IMR-90 (cell line): Measurements from ENCODE around the gene FSTL1. TPM values are rescaled to one million over a fixed set of nuclear protein-coding genes. Genes with fewer than 3 reads are reported as not detected.

ENCODE experiments used
- ATAC-seq: fragments of 200-7000 bp; cut with Tn5 transposase; 2 replicates; pipeline ENCODE4 v1.9.1; 2020; ENCODE audit warnings: low read depth, mild to moderate bottlenecking, moderate library complexity
- BruUV-seq: library from RNA; stranded (reverse); fragments of 400-500 nt; replicated peaks from 2 replicates; lab custom pipeline; 2021; lab: Mats Ljungman, UMichigan
- CTCF ChIA-PET: fragments of 300-600 bp; formaldehyde crosslinking; extraction: SDS; loops from one replicate; lab custom pipeline; 2021; ENCODE audit warnings: antibody characterized with exemption; lab: Yijun Ruan, JAX
- POLR2A ChIA-PET: fragments of 300-600 bp; sonication (Branson Sonifier 250); formaldehyde crosslinking; loops from one replicate; lab custom pipeline; 2022; ENCODE audit warnings: antibody characterized with exemption; ENCODE audit not compliant: unreplicated experiment; lab: Charles Lee
- DNase-seq: peaks from one replicate; pipeline ENCODE4 v3.0.0; 2013
- H2AFZ ChIP-seq: replicated peaks from 2 replicates; pipeline ENCODE3; 2013; ENCODE audit warnings: low read length, mild to moderate bottlenecking; ENCODE audit not compliant: poor library complexity
- H2AK5ac ChIP-seq: 2 replicates; pipeline ENCODE4 v1.6.1; 2013; ENCODE audit warnings: low read depth, low read length, inconsistent platforms
- H2AK9ac ChIP-seq: replicated peaks from 2 replicates; pipeline ENCODE3; 2013; ENCODE audit warnings: mild to moderate bottlenecking, low read depth, low read length, moderate library complexity; ENCODE audit not compliant: poor library complexity
- H2BK120ac ChIP-seq: 2 replicates; pipeline ENCODE4 v1.6.1; 2013; ENCODE audit warnings: low read depth, low read length, inconsistent platforms
- H2BK15ac ChIP-seq: 3 replicates; pipeline ENCODE4 v1.6.1; 2013; ENCODE audit warnings: low read depth, low read length, inconsistent platforms
- H2BK20ac ChIP-seq: 2 replicates; pipeline ENCODE4 v1.6.1; 2013; ENCODE audit warnings: low read depth, mild to moderate bottlenecking, inconsistent platforms, low read length, moderate library complexity
- H2BK5ac ChIP-seq: 2 replicates; pipeline ENCODE4 v1.6.1; 2013; ENCODE audit warnings: mild to moderate bottlenecking, low read depth, low read length, inconsistent platforms; ENCODE audit not compliant: poor library complexity, severe bottlenecking
- H3K14ac ChIP-seq: replicated peaks from 2 replicates; pipeline ENCODE4 v1.6.1; 2013; ENCODE audit warnings: low read depth, low read length, inconsistent platforms
- H3K18ac ChIP-seq: 2 replicates; pipeline ENCODE4 v1.6.1; 2013; ENCODE audit warnings: low read depth, low read length, control low read depth
- H3K23ac ChIP-seq: 2 replicates; pipeline ENCODE4 v1.6.1; 2013; ENCODE audit warnings: low read depth, low read length, inconsistent platforms
- H3K27ac ChIP-seq: 2 replicates; pipeline ENCODE4 v1.5.1; 2013; ENCODE audit warnings: mild to moderate bottlenecking, control low read depth, low read length; ENCODE audit not compliant: insufficient read depth
- H3K27me3 ChIP-seq: 2 replicates; pipeline ENCODE4 v1.6.1; 2013; ENCODE audit warnings: low read length; ENCODE audit not compliant: control insufficient read depth, insufficient read depth
- H3K36me3 ChIP-seq: 2 replicates; pipeline ENCODE4 v1.6.1; 2013; ENCODE audit warnings: low read length, mixed read lengths; ENCODE audit not compliant: control insufficient read depth, insufficient read depth
- H3K4ac ChIP-seq: 2 replicates; pipeline ENCODE4 v1.6.1; 2013; ENCODE audit warnings: low read depth, low read length, inconsistent platforms
- H3K4me1 ChIP-seq: 2 replicates; pipeline ENCODE4 v1.6.1; 2013; ENCODE audit warnings: low read length, mixed read lengths; ENCODE audit not compliant: control insufficient read depth, insufficient read depth
- H3K4me2 ChIP-seq: 2 replicates; pipeline ENCODE4 v1.6.1; 2013; ENCODE audit warnings: low read depth, mild to moderate bottlenecking, control low read depth, low read length, moderate library complexity
- H3K4me3 ChIP-seq: 2 replicates; pipeline ENCODE4 v1.5.1; 2013; ENCODE audit warnings: low read depth, mild to moderate bottlenecking, control low read depth, low read length, moderate library complexity; ENCODE audit not compliant: insufficient read depth
- H3K56ac ChIP-seq: 2 replicates; pipeline ENCODE4 v1.6.1; 2013; ENCODE audit warnings: low read length, inconsistent platforms; ENCODE audit not compliant: insufficient read depth; ENCODE audit errors: extremely low read depth
- H3K79me1 ChIP-seq, 2 experiments: 2 replicates each; pipeline ENCODE4 v1.6.1; 2013; ENCODE audit warnings: low read length in 2 of 2, inconsistent platforms in 1 of 2, low read depth in 1 of 2
- H3K9ac ChIP-seq: 2 replicates; pipeline ENCODE4 v1.6.1; 2013; ENCODE audit warnings: low read depth, low read length, control low read depth
- H3K9me1 ChIP-seq: 2 replicates; pipeline ENCODE4 v1.6.1; 2013; ENCODE audit warnings: low read length, inconsistent platforms; ENCODE audit not compliant: insufficient read depth
- H3K9me3 ChIP-seq: 2 replicates; pipeline ENCODE4 v1.6.1; 2013; ENCODE audit warnings: low read length; ENCODE audit not compliant: control insufficient read depth, insufficient read depth
- H4K20me1 ChIP-seq: 2 replicates; pipeline ENCODE4 v1.6.1; 2013; ENCODE audit warnings: low read length, inconsistent platforms; ENCODE audit not compliant: insufficient read depth
- H4K5ac ChIP-seq: 2 replicates; pipeline ENCODE4 v1.6.1; 2013; ENCODE audit warnings: mild to moderate bottlenecking, low read depth, low read length, control low read depth
- H4K8ac ChIP-seq, 2 experiments: 2 replicates each; pipeline ENCODE4 v1.6.1; 2013; ENCODE audit warnings: low read depth in 2 of 2, low read length in 2 of 2, control low read depth in 1 of 2, inconsistent platforms in 1 of 2
- H4K91ac ChIP-seq: 2 replicates; pipeline ENCODE4 v1.6.1; 2013; ENCODE audit warnings: low read depth, low read length, inconsistent platforms; ENCODE audit not compliant: insufficient read depth
- BHLHE40 ChIP-seq: fragments of 150-350 bp; IDR thresholded peaks from 2 replicates; pipeline ENCODE4 v1.6.1; 2016; ENCODE audit warnings: mild to moderate bottlenecking, low read depth, low read length
- CHD1 ChIP-seq: IDR thresholded peaks from 2 replicates; pipeline ENCODE4 v1.6.1; 2012; ENCODE audit warnings: low read depth, low read length, improper control_type of control experiment
- ELK1 ChIP-seq: fragments of 150-350 bp; IDR thresholded peaks from 2 replicates; pipeline ENCODE4 v1.6.1; 2016; ENCODE audit warnings: low read depth, mild to moderate bottlenecking, low read length, moderate library complexity, borderline replicate concordance
- FOS ChIP-seq: fragments of 150-350 bp; IDR thresholded peaks from 2 replicates; pipeline ENCODE4 v1.6.1; 2016; ENCODE audit warnings: low read depth, low read length
- MAFK ChIP-seq: IDR thresholded peaks from 2 replicates; pipeline ENCODE4 v1.6.1; 2012; ENCODE audit warnings: low read depth, low read length, improper control_type of control experiment
- MAZ ChIP-seq: IDR thresholded peaks from 2 replicates; pipeline ENCODE4 v1.6.1; 2012; ENCODE audit warnings: low read depth, mild to moderate bottlenecking, low read length, improper control_type of control experiment, moderate library complexity, borderline replicate concordance
- MXI1 ChIP-seq: IDR thresholded peaks from 2 replicates; pipeline ENCODE4 v1.6.1; 2012; ENCODE audit warnings: low read depth, mild to moderate bottlenecking, low read length, moderate library complexity, borderline replicate concordance
- NFE2L2 ChIP-seq: fragments of 150-350 bp; IDR thresholded peaks from 2 replicates; pipeline ENCODE4 v1.6.1; 2016; ENCODE audit warnings: low read depth, mild to moderate bottlenecking, low read length
- RFX5 ChIP-seq: IDR thresholded peaks from 2 replicates; pipeline ENCODE4 v1.8.0; 2012; ENCODE audit warnings: low read depth, mild to moderate bottlenecking, low read length, moderate library complexity
- USF2 ChIP-seq: fragments of 150-350 bp; IDR thresholded peaks from 2 replicates; pipeline ENCODE4 v1.6.1; 2017; ENCODE audit warnings: mild to moderate bottlenecking, antibody characterized with exemption, low read length, low read depth
- WGBS, 2 experiments: methylation state at CpG; one replicate each; pipeline versions ENCODE4 v1.1.5 to v1.1.7; 2013; ENCODE audit warnings: missing lambda C conversion rate in 2 of 2; ENCODE audit not compliant: insufficient read length in 1 of 2; ENCODE audit errors: extremely low coverage in 2 of 2; 5-methylcytosine and 5-hydroxymethylcytosine counted together
- dilution Hi-C: fragments of 300-500 bp; cut with HindIII; formaldehyde crosslinking; loops from one replicate; pipeline ENCODE4 v1.14.3; 2018; ENCODE audit warnings: low sequenced_read_pairs; ENCODE audit not compliant: unreplicated experiment
- in situ Hi-C: fragments of 300-500 bp; cut with MboI; formaldehyde crosslinking; loops from 3 replicates; pipeline ENCODE4 v1.14.3; 2019; ENCODE audit warnings: low sequenced_read_pairs, inconsistent platforms, mixed read lengths
- intact Hi-C: fragments of 100-400 bp; cut with micrococcal nuclease; formaldehyde crosslinking; loops from 2 replicates; pipeline ENCODE4 v1.10.0; 2022
- polyA plus RNA-seq, 3 experiments: library from polyadenylated mRNA; depleted of rRNA; stranded (reverse); fragments of >200 nt; gene quantifications; 2 replicates each; pipeline ENCODE4 v1.2.3, GENCODE V29; 2012; ENCODE audit warnings: low replicate concordance in 1 of 3
- total RNA-seq: library from RNA; depleted of rRNA; stranded (reverse); fragments of >200 nt; gene quantifications from 2 replicates; pipeline ENCODE4 v1.2.3, GENCODE V29; 2012

The FSTL1 gene
- total and polyA plus RNA-seq, 2 of the 4 experiments (the other 2 are of a cell fraction), result 864 to 1,642 TPM

- in situ Hi-C loops, result no loop called here
Measured at GRCh38 chr3:120410541-120410940, 40.3 kb downstream of the FSTL1 start.

More at GRCh38 chr3:120410541-120410940, 40.3 kb downstream of the FSTL1 start:
- Histone ChIP-seq H3K4me3 (no peak overlapping the region), H2AFZ (no peak overlapping the region), H3K4ac (no peak overlapping the region), H3K18ac (no peak overlapping the region), H3K27me3 (no peaks in the 10 kb centered on the region), H2AK9ac (no peak overlapping the region), H3K14ac (no peak overlapping the region), H2BK120ac (no peak overlapping the region), H4K20me1 (peaks cover 18% of the 10 kb centered on the region; the same call in 1 of the 2 replicates), H3K4me2 (no peak overlapping the region), H2BK5ac (no peak overlapping the region), H4K5ac (no peak overlapping the region), H3K23ac (no peak overlapping the region), H2BK20ac (no peak overlapping the region), H4K91ac (no peak overlapping the region), H4K8ac (no peak overlapping the region), H3K9ac (no peak overlapping the region), H3K9me3 (no peaks in the 10 kb centered on the region), H3K27ac (no peak overlapping the region), H3K79me1 (peaks cover 40 to 62% of the 10 kb centered on the region in 2 experiments), H2AK5ac (no peak overlapping the region), H2BK15ac (no peak overlapping the region), H3K56ac (no peak overlapping the region), H3K36me3 (peaks cover 67% of the 10 kb centered on the region), H3K4me1 (peaks cover 5% of the 10 kb centered on the region), H3K9me1 (peaks cover 21% of the 10 kb centered on the region)
- TF ChIP-seq MAFK (no peak), BHLHE40 (no peak), USF2 (no peak), RFX5 (no peak), MAZ (no peak), FOS (no peak), MXI1 (no peak), ELK1 (no peak), CHD1 (no peak), NFE2L2 (no peak)
- CTCF ChIA-PET, result interaction anchor here (1.1 to 1.2 kb wide), 2 partner anchors 10 to 148 kb away, joined by 3 to 4 read pairs; no protein-coding TSS in a partner anchor
- no TSS peak for BruUV-seq
- DNase-seq (no peak), ATAC-seq (no peak; the same call in 1 of the 2 replicates)
- WGBS, 2 experiments, result no CpG with 5 or more reads among the region's 1 CpG
- dilution Hi-C loops (no loop called here), intact Hi-C loops (no loop called here)
- POLR2A ChIA-PET, result interaction anchor here (0.6 kb wide), 1 partner anchor 60 kb away, joined by 3 read pairs; no protein-coding TSS in a partner anchor
